NCI-H1930 (cell line): ENCODE results near the gene TAS2R30.

Experiments used
- DNase-seq, 2 experiments: peaks; one replicate each; lab custom pipeline; 2025; lab: John Stamatoyannopoulos, UW

The TAS2R30 gene

GRCh38 chr12:11134305-11134704, at the start of gene TAS2R30:
TSS of gene TAS2R30 (minus strand) at chr12:11134644. CDS start at chr12:11134244, 400 bp downstream.
- no peak for DNase-seq

GRCh38 chr12:11183011-11183410, 48.6 kb upstream of the TAS2R30 start:
- DNase-seq, result peak in 1 of 2 experiments; percentile 24

- DNase-seq, result no peak
Measured at GRCh38 chr12:11182529-11182928, 48.1 kb upstream of the TAS2R30 start.

DNA sequence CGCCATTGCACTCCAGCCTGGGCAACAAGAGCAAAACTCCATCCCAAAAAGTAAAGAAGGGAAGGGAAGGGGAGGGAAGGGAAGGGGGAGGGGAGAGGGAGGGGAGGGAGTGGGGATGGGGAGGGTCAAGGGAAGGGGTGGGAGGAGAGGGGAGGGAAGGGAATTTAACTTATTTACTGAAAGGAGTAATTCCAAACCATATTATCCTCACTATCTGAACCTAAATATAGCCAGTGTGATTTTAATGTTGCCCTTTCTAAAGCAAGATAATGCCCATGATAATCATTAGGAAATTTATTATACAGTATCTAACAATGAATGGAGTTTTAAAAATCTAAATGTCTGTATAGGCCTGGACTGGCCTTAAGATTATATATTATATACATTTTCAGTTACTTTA, 43.8 kb upstream of the TAS2R30 start:
- no peak for DNase-seq

DNA sequence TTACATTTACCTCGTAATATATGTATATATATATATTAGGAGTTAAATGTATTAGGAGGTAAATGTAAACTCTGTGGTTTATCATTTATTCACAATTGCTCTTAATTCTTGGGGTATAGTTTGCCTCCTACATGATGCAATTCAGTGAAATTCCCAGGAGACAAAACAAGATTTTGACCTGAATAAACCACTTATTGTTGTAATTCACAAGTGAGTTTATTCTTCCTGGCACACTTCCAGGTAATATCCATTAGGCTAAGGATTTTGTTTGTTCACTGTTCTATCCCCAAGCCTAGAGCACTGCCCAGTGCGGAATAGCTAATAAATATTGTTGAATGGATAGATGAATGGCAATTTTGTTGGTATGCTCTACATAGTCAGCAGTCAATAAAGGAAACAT, 39.6 kb upstream of the TAS2R30 start:
- DNase-seq, result peak; percentile 60 to 98

GRCh38 chr12:11171969-11172675, 37.7 kb upstream of the TAS2R30 start:
- DNase-seq, result no peak

DNA sequence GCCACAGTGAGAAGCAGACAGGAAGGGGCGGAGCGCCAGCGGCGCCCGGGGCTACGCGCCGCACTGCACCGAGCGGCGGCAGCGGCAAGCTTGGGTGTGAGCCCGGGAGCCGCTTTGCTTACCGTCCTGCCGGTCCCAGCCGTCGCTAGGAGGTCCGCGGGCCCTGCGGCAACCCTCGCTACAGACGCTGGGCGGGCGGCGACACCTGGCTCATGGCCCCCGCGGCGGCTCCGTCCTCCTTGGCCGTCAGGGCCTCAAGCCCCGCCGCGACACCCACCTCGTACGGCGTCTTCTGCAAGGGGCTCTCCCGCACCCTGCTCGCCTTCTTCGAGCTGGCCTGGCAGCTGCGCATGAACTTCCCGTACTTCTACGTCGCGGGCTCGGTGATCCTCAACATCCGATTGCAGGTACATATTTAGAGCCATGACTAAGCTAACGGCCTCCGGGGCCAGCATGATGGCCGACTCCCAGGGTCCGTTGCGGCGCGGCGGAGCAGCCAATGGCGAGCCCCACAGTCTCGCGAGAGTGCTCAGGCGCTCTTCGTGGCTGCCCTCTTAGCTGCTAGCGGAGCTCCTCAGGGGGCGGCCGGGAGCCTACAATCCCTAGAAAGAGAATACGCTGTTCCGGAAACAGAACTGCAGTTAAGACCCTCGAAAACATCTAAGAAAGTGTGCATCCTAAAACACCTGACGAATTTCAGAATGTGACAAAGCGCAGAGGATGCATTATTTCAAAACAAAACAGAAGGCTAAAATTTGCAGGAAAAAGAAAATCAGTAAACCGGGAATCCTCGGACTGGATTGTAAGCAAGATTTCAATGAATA, 36.9 kb upstream of the TAS2R30 start, which contains the start of gene SMIM10L1:
SMIM10L1 (plus strand) TSS at position 50 of the 824 bp plus-strand sequence; CDS start at position 213, 163 bp downstream.
- DNase-seq, result peak; percentile 90 to 96

- no peak for DNase-seq
Measured at GRCh38 chr12:11170810-11171144, 36.3 kb upstream of the TAS2R30 start.

DNA sequence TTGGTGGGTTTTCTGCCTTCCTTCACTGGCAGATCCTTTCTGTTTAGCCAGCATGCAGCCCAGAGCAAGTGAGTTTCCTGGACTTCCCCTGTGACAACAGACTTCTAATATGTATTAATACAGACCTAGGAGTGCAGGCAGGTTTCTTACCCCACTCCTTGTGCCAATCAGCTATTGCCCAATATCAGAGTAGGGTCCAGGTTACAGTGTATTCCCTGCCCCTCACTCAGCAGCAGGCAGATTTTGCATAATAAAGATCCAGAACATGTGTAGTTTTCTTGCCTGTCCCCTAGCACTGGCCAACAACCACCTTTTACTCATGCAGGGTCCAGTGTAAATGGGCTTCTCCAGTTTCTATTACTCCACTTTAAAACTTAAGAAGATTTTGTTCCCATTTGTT, 31.9 kb upstream of the TAS2R30 start:
- DNase-seq, result no peak

GRCh38 chr12:11164384-11164783, 29.9 kb upstream of the TAS2R30 start:
- no peak for DNase-seq

- DNase-seq, result no peak
Measured at GRCh38 chr12:11162502-11162901, 28.1 kb upstream of the TAS2R30 start.

DNA sequence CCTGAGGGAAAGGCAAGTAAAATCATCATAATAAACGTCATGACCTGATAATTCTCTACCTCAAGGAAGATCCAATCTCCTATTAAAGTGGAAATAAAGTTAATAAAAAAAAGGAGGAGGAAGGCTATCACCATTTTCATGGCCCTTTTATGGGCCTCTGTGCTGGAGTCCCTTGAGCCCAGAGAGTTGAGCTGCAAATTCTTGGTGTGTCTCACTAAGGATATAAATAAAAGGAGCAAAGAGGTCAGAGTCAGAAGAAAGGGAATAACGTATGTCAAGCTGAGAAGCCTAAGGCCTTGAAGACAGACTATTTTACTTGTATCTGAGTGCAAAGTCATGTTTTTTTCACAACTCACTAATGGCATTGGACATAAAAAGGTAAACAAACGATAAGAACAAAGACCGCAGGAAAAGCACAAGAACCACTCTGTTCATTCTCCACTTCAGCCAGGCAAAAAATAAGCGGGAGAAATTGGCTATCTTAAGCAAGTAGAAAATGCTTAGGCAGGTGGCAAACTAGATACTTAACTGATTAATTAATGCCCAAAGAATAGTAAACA, 24.5 kb upstream of the TAS2R30 start:
- DNase-seq, result no peak

GRCh38 chr12:11154400-11154925, 20.0 kb upstream of the TAS2R30 start:
- no peak for DNase-seq

DNA sequence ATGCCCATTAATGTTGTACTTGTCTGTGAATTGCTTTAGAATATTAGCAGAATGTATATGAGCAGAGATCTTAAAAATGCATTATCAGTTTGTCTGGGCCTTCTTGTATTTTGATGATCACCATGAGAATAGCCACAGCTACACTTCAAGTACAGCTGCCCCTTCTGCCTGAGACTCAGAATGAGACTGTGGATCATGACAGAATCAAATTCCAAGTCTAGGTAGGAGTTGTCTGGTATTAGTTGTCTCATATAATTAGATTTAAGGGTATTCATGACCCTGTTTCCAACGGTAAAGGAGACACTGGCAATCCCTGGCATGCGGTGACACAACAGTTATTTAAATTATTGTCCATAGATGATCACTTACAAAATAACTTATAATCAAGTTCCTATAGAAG, 18.3 kb upstream of the TAS2R30 start:
- DNase-seq, result no peak

DNA sequence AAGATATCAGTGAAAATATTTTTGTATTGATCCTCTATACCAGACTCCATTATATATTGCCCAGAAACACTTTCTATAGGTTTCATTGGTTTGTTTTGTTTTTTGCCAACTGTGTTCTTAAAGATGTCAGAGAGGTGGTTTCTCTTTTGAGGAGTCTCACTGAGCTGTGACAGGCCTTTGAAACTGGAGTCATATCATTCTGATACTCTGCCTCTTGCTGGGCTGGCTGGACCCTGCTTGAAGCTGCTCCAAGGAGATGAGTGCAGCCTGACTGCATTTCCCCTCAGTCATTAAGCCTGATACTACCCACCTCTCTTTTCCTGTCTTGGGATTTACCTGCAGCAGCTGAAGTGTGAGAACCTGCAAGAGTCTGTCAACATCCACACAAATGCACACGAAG, 16.4 kb upstream of the TAS2R30 start:
- DNase-seq, result no peak

GRCh38 chr12:11147420-11147819, 13.0 kb upstream of the TAS2R30 start:
- no peak for DNase-seq

DNA sequence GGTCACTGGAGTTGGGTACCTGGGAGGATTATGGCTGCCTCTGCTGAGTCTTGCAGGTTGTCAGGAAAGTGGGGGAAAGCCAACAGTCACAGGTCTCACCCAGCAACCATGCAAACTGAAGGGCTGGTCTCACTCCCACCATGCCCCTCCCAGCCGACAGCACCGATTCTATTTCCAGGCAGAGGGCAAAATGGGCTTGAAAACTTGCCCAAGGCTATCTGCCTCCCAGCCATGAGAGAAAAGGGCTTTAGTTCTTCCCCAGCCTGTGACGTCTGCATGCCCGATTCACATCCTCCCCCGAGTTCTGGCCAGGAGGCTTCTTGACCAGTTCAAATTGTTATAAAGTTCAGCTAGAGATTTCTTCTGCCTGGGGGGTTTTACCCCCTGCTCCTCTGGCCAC, 9.9 kb upstream of the TAS2R30 start:
- no peak for DNase-seq

- DNase-seq, result no peak
Measured at GRCh38 chr12:11143352-11143751, 8.9 kb upstream of the TAS2R30 start.

- no peak for DNase-seq
Measured at GRCh38 chr12:11136075-11136474, 1.6 kb upstream of the TAS2R30 start.

GRCh38 chr12:11133816-11134215, 628 bp downstream of the TAS2R30 start:
- no peak for DNase-seq

- DNase-seq, result no peak
Measured at GRCh38 chr12:11133162-11133561, 1.3 kb downstream of the TAS2R30 start.

GRCh38 chr12:11130999-11131398, 3.4 kb downstream of the TAS2R30 start:
- DNase-seq, result no peak

DNA sequence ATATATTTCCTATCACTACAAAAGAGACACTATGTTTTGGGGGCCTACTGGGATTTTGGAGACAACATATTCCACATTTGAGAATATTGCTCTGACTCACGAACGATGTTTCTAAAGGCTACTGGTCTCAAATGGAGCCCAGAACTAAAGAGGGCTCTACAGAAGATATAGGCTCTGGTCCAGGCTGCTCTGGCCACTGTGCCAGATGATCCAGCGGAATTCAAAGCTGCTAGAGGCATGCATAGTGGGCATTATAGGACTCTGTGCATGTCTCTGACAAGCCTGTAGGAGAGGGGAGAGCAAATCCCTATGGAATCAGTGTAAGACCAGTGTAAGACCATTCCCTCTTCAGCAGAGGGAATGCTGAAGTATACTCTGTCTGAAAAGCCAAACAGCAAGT, 4.1 kb downstream of the TAS2R30 start:
- no peak for DNase-seq
